GM18861 (cell line): ENCODE data around the gene HNRNPC.
A peak's percentile ranks its signal among the peaks of the same experiment; 100 is the strongest.
"Not testable (repeated sequence)": the region's sequence is repeated elsewhere in the genome, so short reads cannot be mapped to it uniquely, and the experiment has no call there.

Experiments
- ATAC-seq: cut with Tn5 transposase; IDR thresholded peaks from one replicate; pipeline ENCODE4 v1.9.1; 2021; ENCODE audit not compliant: unreplicated experiment

The HNRNPC gene

GRCh38 chr14:21197418-21198205 is 71.6 kb downstream of the HNRNPC start:
- no peak for ATAC-seq

- ATAC-seq, result no peak
Observed at GRCh38 chr14:21194597-21194996, 74.6 kb downstream of the HNRNPC start.

GRCh38 chr14:21192875-21193535 is 76.2 kb downstream of the HNRNPC start:
- no peak for ATAC-seq

- no peak for ATAC-seq
Observed at GRCh38 chr14:21192447-21192822, 76.8 kb downstream of the HNRNPC start.

- peak; percentile 77 for ATAC-seq
Observed at GRCh38 chr14:21191809-21192446, 77.3 kb downstream of the HNRNPC start.

- no peak for ATAC-seq
Observed at GRCh38 chr14:21191261-21191808, 77.9 kb downstream of the HNRNPC start.

GRCh38 chr14:21185491-21185890 is 83.8 kb downstream of the HNRNPC start:
- ATAC-seq, result no peak

GRCh38 chr14:21184254-21184653 is 85.0 kb downstream of the HNRNPC start:
- no peak for ATAC-seq

- no peak for ATAC-seq
Observed at GRCh38 chr14:21182166-21182565, 87.1 kb downstream of the HNRNPC start.

- no peak for ATAC-seq
Observed at GRCh38 chr14:21171128-21171527, 98.1 kb downstream of the HNRNPC start.

GRCh38 chr14:21169573-21169972 is 99.7 kb downstream of the HNRNPC start:
- no peak for ATAC-seq

- ATAC-seq, result no peak
Observed at GRCh38 chr14:21168055-21168454, 101.2 kb downstream of the HNRNPC start.

- not testable (repeated sequence) for ATAC-seq
Observed at GRCh38 chr14:21165670-21166069, 103.6 kb downstream of the HNRNPC start.

GRCh38 chr14:21165002-21165605 is 104.1 kb downstream of the HNRNPC start:
- not testable (repeated sequence) for ATAC-seq

- no peak for ATAC-seq
Observed at GRCh38 chr14:21163871-21164291, 105.4 kb downstream of the HNRNPC start.

GRCh38 chr14:21162081-21162480 is 107.2 kb downstream of the HNRNPC start:
- ATAC-seq, result no peak

- ATAC-seq, result no peak
Observed at GRCh38 chr14:21160061-21160610, 109.1 kb downstream of the HNRNPC start.
